NCI-H1694 treated with DMSO at 0.1 percent for 48 hours (cell line): ENCODE data around the gene ZFR2.
A peak's percentile ranks its signal among the peaks of the same experiment; 100 is the strongest.
"Not testable (repeated sequence)": the region's sequence is repeated elsewhere in the genome, so short reads cannot be mapped to it uniquely, and the experiment has no call there.

Experiments
- DNase-seq: peaks from one replicate; lab custom pipeline; 2025; lab: John Stamatoyannopoulos, UW

Gene ZFR2

DNA sequence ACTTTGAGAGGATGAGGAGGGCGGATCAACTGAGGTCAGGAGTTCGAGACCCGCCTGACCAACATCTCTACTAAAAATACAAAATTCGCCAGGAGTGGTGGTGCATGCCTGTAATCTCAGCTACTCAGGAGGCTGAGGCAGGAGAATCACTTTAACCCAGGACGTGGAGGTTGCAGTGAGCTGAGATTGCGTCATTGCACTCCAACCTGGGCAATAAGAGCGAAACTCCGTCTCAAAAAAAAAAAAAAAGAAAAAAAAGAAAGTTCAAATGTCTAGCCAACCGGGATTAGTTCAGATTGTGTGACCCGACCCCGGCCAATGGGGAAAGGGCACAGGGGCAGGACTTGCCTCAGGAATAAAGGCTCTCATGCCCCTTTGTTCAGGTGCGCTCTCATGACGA, 5.9 kb upstream of the ZFR2 start:
- DNase-seq = not testable (repeated sequence)

DNA sequence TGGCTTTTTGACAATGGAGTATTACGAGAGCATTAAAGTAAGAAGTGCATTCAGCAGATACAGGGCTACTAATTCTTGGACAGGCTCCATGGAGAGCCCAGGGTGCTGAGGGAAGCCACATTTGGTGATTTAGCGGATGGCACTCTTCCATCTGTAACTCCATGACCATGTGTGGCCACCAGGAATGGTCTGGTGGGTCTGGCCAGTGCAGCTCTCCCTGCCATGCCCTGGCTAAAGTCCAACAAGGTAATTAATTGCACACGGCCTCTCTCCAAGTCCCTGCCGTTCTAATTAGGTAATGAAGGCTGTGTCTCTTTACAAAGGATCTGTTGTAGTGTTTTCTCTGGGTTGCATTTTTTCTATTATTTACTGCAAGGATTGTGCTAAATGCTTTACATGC, 4.3 kb upstream of the ZFR2 start:
- DNase-seq = no peak

DNA sequence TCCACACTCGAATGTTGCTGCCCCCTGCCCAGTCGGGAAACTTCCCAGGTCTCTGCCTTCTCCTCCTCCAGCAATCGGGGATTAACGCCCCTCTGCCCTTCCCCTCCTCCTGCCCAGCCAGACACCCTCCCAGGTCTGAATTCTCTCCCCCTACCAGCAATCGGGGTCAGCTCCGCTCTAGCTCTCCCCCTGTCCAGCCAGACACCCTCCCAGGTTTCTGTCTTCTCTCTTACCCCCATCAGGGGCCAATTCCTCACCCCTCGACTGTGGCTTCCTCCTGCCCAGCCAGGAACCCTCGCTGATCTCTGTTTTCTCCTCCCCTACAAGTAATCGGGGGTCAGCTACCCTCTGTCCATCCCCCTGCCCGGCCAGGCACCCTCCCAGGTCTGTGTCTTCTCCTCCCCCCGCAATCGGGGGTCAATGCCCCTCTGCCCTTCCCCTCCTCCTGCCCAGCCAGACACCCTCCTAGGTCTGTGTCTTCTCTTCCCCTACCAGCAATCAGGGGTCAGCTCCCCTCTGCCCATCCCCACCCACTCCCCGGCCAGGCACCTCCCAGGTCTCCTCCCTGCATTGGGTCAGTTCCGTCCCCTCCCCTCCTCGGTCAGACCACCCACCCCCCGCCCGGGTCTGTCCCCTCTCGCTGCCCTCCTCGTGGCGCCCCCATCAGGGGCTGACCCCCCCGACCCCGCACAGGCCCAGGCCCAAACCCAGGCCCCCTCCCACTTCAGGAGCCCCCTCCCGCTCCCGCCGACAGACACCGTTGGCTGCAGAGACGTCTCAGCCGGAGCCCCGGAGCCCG, 668 bp downstream of the ZFR2 start:
- DNase-seq = no peak

DNA sequence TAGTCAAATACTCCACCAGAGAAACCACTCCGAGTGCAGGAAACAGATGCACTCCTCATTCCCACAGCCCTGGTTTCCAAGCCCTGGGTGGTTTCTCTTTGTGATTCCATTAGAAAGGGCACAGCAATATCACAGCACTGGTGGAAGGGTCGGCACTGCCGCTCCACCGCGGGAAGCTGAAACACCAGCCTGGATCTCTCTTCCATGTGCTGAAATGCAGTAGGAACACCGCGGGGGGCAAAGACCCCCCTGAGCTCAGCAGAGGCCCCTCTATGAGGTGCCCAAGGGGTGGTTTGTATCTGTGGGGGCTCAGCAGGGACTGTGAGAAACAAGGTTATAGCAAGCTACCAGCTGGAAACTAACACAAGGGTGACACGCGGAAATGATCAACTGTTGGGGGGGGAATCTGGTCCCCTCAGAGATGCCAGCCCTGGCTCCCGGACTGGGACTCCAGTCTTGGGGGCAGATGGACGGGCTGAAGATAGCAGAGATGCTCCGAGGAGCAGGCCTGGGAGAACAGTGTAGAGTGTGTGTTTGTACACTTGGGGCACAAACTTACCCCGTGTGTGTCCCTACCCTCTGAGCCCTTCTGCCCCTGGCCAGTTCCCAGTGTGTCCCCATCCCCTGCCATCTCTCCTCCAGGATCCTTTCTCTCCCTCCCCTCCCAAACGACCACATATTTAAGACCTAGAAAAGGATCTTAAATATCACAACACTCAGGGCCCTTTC, 1.8 kb downstream of the ZFR2 start:
- DNase-seq = no peak

DNA sequence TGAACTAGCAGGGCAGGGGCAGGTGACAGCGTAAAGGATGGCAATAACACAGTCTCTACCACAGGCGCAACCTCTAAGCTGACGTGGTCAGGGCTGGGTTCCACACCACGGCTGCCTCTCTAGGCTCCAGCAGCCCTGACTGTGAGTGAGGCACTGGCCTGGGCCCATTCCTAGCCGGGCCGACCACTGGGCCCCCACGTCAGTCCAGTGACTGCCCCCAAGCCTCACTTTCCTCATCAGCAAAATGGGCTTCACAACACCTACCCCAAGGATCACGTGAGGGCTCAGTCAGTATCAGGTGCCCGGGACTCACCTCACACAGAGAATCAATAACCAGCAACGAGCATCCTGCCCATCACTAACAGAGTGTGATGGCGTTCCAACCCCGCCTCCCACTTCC, 5.2 kb downstream of the ZFR2 start:
- no peak for DNase-seq

DNA sequence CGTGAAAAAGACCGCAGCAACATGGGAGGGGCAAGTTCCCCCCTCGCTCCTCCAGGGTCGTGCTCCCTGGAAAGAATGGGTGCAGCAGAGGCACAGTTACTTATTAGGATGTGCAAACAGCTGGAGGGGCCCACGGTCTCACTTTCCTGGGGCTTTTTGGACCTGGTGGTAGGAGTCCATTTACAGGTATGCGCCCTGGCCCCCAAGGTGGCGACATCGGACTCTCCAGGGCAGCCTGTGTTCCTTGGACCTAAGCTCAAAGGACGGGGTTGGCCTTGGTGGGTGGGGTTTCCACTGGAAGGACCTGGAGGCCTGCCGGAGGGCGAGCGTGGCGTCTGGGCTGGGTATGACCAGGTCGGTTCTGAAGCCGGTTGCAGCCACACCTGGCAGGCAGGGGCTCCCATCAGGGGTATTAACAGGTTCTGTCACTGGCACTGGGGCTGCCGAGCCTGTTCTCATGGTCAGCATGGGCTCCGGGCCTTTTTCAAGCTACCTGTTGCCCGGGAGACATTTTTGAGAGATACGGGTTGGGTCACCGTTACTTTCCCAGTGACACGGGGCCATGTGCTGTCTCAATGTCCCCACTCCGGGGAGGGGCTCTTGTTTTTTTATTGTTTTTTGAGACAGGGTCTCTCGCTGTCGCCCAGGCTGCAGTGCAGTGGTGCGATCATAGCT, 5.9 kb downstream of the ZFR2 start:
- no peak for DNase-seq

DNA sequence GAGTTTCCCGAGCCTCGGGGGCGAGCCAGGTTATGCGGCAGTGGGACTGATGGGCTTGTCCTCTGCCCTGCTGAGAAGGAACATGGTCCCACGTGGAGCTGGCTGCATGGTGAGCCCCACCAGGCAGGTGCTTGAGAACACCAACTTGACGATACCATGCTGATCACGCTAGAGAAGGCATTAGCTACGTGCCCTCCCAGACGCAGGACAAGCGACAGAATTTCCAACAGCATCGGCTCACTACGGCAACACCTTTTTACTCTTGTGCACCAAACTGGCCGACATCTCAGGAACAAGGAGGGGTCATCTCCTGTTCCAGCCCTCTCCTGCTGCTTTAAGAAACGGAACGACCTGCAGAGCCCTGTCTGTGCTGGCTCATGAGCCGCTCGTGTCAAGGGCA, 8.3 kb downstream of the ZFR2 start:
- no peak for DNase-seq

DNA sequence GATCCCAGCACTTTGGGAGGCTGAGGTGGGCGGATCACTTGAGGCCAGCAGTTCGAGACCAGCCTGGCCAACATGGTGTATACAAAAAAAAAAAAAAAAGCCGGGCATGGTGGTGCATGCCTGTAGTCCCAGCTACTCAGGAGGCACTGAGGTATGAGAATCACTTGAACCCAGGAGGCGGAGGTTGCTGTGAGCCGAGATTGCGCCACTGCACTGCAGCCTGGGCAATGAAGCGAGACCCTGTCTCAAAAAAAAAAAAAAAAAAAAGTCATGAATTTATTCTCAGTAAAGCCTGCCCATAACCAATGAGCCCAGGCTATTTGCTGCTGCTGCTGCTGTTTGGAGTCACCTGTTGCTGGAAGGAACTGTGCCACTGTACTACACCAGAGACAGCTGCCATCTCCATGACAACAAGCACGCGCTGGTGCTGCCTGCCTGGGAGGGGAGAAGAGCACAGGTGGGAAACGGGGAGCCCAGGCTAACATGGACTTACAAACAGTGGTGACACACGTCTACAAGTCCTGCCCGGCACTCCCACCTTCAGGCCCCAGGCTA, 11.3 kb downstream of the ZFR2 start:
- no peak for DNase-seq

DNA sequence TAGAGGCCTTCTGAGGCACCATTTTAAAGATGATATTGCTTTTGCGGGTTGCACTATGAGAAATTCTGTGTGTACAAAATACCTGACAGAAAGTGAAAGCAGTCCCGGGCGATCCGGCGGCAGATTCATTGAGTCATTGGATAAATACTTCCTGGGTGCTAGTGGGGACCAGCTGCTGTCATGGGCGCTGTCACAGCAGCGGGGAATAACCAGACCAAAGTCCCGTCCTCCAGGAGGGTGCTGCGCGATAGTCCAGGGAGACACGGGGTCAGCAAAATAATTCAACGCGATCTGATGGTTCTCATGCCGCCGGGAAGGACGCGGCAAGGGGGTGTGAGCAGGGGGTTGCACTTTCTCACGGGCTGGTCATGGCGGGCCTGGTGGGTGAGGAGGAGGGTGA, 13.5 kb downstream of the ZFR2 start:
- no peak for DNase-seq

DNA sequence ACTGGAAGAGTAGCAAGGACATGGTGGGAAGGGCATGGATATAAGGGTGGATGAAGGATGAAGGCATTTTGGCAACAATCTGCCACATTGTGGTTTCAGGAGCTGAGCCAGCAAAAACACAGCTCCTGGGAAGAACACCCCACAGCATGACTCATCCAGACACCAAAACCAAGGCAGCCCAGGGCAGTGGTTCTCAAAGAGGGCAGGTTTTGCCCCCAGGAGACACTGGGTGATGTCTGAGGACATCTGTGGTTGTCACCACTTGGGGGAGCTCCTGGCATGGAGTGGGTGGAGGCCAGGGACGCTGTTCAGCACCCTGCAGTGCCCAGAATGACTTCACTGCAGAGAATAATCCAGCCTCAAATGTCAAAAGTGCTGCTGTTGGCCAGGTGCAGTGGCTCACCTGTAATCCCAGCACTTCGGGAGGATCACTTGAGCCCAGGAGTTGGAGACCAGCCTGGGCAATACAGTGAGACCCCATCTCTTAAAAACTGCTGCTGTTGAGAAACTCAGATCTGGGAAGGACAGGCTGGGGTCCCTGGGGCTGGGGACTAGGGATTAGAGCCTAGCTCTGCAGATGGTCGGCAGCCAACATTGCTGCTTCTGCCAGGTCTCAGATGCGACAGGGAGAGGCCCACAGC, 16.1 kb downstream of the ZFR2 start:
- peak; percentile 19 for DNase-seq

DNA sequence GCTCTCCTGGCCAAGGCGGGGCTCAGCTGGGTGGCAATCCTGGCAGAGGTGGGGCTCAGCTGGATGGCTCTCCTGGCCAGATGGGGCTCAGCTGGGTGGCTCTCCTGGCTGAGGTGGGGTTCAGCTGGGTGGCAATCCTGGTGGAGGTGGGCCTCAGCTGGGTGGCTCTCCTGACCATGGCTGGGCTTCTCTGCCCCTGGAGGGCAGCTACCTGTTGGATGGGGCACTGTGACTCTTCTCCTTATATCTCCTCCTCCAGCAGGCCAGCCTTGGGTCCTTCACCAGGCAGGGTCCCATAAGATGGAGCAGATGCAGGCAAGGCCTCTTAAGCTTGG, 16.7 kb downstream of the ZFR2 start:
- no peak for DNase-seq

DNA sequence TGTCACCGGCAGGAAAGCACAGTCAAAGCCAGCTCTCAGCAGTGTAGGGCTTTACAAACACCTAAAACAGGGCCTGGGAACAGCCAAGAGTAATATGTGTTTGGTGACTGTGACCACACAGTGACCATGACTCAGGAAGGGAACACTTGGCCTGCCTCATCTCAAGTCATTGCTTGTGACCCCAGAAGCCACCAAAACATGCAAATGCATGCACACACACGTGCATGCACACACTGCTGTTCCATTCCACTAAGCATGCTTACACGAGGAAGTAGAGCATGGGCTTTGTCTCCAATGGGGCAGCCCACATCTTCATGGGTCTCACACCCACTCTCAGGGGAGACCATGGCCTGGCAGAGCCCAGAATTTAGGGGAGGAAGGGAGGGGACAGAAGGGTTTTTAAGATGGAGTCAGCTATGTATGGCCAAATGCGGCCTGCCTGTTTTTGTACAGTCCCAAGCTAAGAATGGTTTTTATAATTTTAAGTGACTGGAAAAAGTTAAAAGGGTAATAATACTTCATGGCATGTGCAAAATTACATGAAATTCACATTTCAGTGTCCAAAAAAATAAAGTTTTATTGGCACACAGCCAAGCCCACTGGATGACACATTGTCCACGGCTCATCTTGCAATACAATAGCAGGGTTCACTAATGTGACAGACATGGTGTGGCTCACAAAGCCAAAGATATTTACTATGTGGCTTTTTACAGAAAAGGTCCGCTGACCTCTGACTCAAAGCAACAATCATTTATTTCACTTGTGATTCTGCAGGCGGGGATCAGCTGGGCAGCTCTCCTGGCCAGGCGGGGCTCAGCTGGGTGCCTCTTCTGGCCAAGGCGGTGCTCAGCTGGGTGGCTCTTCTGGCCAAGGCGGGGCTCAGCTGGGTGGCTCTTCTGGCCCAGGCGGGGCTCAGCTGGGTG, 17.3 kb downstream of the ZFR2 start:
- DNase-seq = no peak

DNA sequence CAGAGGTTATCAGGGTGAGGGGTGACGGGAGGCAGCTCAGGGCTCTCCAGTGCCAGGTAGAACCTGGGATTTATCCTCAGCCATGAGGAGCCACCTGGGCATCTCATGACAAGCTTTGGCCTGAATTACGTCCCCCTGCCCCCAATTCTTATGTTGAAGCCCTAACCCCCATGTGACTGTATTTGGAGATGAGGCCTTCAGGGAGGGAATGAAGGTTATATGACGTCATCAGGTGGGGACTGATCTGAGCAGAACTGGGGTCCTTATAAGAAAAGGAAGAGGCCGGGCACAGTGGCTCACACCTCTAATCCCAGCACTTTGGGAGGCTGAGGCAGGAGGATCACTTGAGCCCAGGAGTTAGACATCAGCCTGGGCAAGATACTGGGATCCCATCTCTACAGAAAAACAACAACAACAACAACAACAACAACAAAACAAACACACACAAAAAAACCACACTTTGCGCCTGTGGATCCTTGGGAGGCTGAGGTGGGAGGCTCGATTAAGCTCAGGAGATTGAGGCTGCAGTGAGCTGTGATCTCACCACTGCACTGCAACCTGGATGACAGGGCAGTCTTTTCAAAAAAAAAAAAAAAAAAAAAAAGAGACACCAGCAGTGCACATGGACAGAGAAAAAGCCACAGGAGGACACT, 18.4 kb downstream of the ZFR2 start:
- DNase-seq = no peak

DNA sequence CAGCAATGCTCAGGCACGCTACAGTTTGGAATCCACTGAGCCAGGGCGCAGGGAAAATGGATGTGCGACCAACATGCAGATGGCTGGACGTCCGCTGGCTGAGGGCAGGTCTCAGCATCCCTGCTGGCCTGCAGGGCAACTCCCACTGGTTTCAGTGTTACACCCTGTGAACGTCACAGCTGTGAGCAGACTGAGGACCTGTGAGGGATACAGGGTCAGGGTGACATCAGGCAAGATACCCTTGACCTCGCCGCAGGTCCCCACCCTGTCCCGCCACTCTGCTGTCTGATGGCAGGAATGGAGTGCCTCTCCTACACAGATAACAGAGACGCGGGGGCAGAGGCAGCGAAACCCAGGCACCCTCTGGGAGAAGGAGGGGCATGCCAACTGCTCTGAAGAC, 19.1 kb downstream of the ZFR2 start:
- DNase-seq = no peak

DNA sequence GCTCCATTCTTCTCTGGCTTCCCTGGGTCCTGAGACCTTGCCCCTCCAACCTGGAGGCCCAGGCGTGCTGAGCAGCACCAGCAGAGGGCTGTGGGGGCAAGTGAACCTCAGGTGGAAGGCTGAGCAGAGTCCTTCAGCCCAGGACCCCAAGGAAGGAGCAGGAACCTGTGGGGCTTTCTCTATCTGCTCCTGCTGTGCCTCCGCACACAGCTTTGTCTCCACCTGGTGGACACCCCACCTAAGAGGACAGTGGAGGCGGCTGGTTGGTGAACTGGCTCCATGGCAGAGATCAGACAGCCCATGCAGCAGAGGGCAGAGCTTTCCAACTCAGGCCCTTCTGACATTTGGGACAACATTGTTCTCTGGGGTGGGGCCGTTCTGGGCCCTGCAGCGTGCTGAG, 19.7 kb downstream of the ZFR2 start:
- peak; percentile 32 for DNase-seq

DNA sequence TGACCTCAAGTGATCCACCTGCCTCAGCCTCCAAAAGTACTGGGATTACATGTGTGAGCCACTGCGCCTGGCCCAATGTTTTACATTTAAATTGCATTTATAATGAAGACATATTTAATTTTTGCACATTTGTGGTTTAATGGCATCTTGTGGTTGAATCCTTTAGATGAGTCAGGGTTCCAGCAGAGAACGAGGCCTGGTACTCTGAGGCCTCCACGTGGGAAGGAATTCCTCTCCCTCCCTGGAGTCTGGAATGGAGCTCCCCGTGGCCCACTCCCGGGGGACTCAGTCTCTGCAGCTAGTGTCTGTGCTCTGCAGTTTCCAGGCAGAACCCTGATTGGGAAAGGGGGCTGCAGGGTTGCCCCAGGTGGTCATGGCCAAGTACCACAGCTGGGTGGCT, 24.2 kb downstream of the ZFR2 start:
- DNase-seq = no peak

DNA sequence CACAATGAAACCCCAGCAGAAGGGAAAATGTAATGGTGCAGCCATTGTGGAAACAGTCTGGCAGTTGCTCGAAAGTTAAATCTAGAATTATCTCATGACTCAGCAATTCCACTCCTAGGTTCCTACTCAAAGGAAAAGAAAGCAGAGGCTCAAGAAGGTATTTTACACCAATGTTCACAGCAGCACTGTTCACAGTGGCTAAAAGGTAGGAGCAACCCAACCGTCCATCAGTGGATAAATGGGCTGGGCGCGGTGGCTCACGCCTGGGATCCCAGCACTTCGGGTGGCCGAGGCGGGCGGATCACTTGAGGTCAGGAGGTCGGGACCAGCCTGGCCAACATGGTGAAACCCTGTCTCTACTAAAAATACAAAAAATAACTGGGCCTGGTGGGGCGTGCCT, 25.9 kb downstream of the ZFR2 start:
- no peak for DNase-seq

DNA sequence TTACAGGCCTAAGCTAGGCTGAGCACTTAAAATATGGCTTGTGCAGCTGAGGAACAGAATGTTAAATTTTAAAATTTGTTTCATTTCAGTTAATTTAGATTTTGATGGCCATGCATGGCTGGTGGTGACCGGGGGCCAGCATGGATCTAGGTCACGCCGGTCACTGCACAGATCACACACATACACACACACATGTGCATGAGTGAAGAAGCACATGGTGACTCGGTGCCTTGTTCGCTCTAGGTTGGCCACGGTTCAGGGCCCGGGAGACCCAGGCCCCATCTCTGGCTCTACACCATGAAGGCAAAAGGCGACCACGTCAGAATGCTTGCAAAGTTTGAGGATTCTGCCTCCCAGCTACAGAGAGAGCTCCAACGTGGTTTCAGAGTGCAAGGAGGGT, 28.0 kb downstream of the ZFR2 start:
- DNase-seq = no peak

DNA sequence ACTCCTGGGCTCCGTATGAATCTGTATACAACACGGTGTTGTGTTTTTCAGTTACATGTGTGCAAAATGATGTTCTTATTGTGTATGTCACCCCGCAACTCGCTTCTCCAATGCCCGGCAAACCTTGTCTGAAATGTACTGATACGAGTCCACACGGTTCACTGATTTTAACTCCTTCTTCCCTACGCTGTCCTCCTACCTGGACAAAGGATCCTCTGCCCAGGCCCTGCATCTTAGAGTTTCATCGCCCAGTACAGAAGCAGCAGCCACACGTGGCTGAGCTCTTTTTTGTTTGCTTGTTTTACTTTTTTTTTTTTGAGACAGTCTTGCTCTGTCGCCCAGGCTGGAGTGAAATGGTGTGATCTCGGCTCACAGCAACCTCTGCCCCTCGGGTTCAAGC, 28.9 kb downstream of the ZFR2 start:
- no peak for DNase-seq

DNA sequence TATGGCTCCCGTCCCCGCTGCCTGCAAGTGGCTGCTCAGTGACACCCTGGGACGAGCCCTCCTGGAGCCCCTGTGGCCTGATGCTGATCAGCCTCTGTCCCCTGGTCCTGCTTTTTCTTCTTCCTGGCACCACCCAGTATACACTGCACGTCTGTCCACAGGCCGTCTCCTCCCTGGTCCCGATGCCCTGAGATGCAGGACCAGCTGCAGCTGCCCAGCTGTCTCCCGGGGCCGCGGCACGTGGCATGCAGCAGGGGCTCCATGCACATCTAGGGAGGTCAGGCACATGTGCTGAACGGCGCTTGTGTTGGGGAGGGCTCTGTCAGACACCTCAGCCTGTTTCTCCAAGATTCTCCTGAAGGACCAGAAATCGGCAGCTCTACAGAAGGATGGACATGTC, 30.2 kb downstream of the ZFR2 start:
- DNase-seq = no peak

DNA sequence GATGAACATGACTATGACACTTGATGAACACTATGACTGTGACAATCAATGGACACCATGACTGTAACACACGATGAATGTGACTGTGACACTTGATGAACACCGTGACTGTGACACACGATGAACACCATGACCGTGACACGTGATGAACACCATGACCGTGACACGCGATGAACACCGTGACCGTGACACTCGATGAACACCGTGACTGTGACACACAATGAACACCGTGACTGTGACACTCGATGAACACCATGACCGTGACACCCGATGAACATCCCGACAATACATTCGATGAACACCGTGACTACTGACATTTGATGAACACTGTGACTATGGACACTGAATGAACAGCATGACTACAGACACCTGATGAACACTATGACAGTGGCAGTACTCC, 30.9 kb downstream of the ZFR2 start:
- DNase-seq = no peak
